Osteocyte (in vitro differentiated cells): ENCODE results near the gene KIZ. TPM values are rescaled to one million over a fixed set of nuclear protein-coding genes. Genes with fewer than 3 reads are reported as not detected.
"Not testable (repeated sequence)": the region's sequence is repeated elsewhere in the genome, so short reads cannot be mapped to it uniquely, and the experiment has no call there.

Experiments used
- DNase-seq: peaks from one replicate; pipeline ENCODE4 v3.0.0; 2021; ENCODE audit warnings: mixed read lengths; ENCODE audit not compliant: unreplicated experiment; ENCODE audit errors: extremely low spot score
- H3K27ac Mint-ChIP-seq: one replicate; pipeline ENCODE4 v1.8.0; 2021; ENCODE audit warnings: mild to moderate bottlenecking, mixed read lengths; ENCODE audit not compliant: unreplicated experiment
- H3K27me3 Mint-ChIP-seq: one replicate; pipeline ENCODE4 v1.8.0; 2021; ENCODE audit warnings: mixed read lengths; ENCODE audit not compliant: unreplicated experiment
- H3K36me3 Mint-ChIP-seq: one replicate; pipeline ENCODE4 v1.8.0; 2021; ENCODE audit warnings: mixed read lengths; ENCODE audit not compliant: unreplicated experiment
- H3K4me1 Mint-ChIP-seq: one replicate; pipeline ENCODE4 v1.8.0; 2021; ENCODE audit warnings: mixed read lengths; ENCODE audit not compliant: unreplicated experiment
- H3K4me3 Mint-ChIP-seq: one replicate; pipeline ENCODE4 v1.8.0; 2021; ENCODE audit warnings: mild to moderate bottlenecking, moderate library complexity, mixed read lengths; ENCODE audit not compliant: unreplicated experiment
- H3K9me3 Mint-ChIP-seq: one replicate; pipeline ENCODE4 v1.8.0; 2021; ENCODE audit warnings: mixed read lengths; ENCODE audit not compliant: unreplicated experiment
- total RNA-seq: library from RNA; stranded (reverse); gene quantifications from 2 replicates; pipeline ENCODE4 v1.2.1, GENCODE V29; 2021
- TF ChIP-seq, protein P1 (sequence below): fragments of 200-600 bp; sonication (generic); IDR thresholded peaks from 2 replicates; pipeline ENCODE4 v1.5.0; 2021; ENCODE audit warnings: antibody characterized with exemption, mild to moderate bottlenecking, moderate library complexity

KIZ gene
- total RNA-seq, 1 donor from 2014 or later: 21.2 TPM

DNA sequence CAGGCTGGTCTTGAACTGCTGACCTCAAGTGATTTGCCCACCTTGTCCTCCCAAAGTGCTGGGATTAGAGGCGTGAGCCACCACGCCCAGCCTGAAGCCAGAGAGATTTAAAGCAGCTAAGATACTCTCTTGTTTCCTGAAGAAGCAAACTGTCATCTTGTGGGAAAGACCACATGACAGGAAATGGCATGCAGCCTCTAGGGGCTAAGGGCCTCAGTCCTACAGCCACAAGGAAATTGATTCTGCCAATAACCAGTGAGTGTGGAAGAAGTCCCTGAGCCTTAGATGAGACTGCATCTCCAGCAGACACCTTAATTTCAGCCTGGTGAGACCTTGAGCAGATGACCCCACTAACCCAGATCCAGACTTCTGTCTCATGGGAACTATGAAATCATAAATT lies 40.9 kb downstream of the KIZ start:
- H3K36me3 Mint-ChIP-seq: peaks cover 38% of the 10 kb centered on the region
- no peak overlapping the region for H3K4me3 Mint-ChIP-seq
- H3K4me1 Mint-ChIP-seq: no peaks in the 10 kb centered on the region
- H3K9me3 Mint-ChIP-seq: peaks cover 4% of the 10 kb centered on the region
- no peak overlapping the region for H3K27ac Mint-ChIP-seq
- TF ChIP-seq, protein P1, sequence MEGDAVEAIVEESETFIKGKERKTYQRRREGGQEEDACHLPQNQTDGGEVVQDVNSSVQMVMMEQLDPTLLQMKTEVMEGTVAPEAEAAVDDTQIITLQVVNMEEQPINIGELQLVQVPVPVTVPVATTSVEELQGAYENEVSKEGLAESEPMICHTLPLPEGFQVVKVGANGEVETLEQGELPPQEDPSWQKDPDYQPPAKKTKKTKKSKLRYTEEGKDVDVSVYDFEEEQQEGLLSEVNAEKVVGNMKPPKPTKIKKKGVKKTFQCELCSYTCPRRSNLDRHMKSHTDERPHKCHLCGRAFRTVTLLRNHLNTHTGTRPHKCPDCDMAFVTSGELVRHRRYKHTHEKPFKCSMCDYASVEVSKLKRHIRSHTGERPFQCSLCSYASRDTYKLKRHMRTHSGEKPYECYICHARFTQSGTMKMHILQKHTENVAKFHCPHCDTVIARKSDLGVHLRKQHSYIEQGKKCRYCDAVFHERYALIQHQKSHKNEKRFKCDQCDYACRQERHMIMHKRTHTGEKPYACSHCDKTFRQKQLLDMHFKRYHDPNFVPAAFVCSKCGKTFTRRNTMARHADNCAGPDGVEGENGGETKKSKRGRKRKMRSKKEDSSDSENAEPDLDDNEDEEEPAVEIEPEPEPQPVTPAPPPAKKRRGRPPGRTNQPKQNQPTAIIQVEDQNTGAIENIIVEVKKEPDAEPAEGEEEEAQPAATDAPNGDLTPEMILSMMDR: no peak
- H3K27me3 Mint-ChIP-seq: no peaks in the 10 kb centered on the region
- DNase-seq: no peak

DNA sequence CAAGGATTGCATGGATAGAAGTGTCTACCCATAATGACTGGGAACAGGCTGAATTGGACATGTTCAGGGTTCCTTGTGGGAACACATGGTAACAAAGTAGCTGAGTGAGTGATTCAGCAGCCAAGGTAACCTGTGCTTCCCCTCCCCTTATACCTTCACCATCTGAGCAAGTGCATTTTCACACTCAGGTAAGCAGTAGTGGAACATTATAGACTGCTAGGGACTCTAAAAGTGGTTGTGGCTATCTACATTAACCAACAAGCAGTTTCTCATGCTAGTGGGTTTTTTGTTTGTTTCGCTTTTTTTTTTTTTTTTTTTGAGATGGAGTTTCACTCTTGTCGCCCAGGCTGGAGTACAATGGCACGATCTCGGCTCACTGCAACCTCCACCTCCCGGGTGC lies 41.4 kb downstream of the KIZ start:
- Mint-ChIP-seq H3K4me1 (no peaks in the 10 kb centered on the region), H3K4me3 (no peak overlapping the region), H3K9me3 (peaks cover 4% of the 10 kb centered on the region), H3K27me3 (no peaks in the 10 kb centered on the region), H3K27ac (no peak overlapping the region), H3K36me3 (peaks cover 33% of the 10 kb centered on the region)
- DNase-seq: no peak
- TF ChIP-seq, protein P1: no peak

DNA sequence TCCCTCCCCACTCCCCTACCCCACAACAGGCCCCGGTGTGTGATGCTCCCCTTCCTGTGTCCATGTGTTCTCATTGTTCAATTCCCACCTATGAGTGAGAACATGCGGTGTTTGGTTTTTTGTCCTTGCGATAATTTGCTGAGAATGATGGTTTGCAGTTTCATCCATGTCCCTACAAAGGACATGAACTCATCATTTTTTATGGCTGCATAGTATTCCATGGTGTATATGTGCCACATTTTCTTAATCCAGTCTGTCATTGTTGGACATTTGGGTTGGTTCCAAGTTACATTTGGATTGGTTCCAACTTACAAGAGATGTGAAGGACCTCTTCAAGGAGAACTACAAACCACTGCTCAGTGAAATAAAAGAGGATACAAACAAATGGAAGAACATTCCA lies 42.2 kb downstream of the KIZ start:
- not testable (repeated sequence) for H3K27ac Mint-ChIP-seq, H3K4me1 Mint-ChIP-seq, DNase-seq, H3K27me3 Mint-ChIP-seq, H3K4me3 Mint-ChIP-seq, H3K9me3 Mint-ChIP-seq
- peaks cover 26% of the 10 kb centered on the region for H3K36me3 Mint-ChIP-seq

DNA sequence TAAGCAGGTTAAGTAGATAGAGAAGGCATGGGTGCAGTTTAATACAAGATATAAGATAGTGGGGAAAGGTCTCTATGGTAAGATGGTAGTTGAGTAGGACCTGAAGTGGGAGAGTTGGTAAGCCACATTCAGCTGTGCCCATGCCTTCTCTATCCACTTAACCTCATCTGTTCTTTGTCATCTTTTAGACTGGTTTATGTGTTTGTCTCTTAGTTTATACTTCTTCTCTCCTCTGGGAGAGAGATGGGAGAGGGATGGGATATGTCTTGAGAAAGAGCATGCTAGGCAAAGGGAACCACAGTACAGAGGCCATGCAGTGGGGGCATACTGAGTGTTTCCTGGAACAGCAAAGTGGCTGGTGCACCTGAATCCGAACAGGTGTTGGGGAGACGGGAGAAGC lies 46.7 kb downstream of the KIZ start:
- Mint-ChIP-seq H3K27ac (no peak overlapping the region), H3K4me1 (no peaks in the 10 kb centered on the region), H3K27me3 (no peaks in the 10 kb centered on the region), H3K9me3 (peaks cover 12% of the 10 kb centered on the region), H3K36me3 (peaks cover 7% of the 10 kb centered on the region), H3K4me3 (no peak overlapping the region)
- DNase-seq: no peak
- TF ChIP-seq, protein P1: no peak

DNA sequence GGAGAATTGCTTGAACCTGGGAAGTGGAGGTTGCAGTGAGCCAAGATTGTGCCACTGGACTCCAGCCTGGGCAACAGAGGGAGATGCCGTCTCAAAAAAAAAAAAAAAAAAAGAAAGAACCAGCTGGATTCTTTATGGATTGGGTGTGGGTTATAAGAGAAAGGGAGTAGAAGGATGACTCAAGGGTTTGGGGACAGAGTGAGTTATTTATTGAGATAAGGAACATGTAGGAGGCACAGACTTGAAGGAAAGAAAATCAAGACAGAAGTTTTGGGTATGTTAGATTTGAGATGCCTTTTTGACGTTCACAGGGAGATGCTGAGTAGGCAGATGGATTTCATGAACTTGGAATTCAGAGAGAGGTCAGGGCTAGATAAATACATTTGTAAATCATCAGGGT lies 47.6 kb downstream of the KIZ start:
- Mint-ChIP-seq H3K36me3 (peaks cover 7% of the 10 kb centered on the region), H3K4me1 (no peaks in the 10 kb centered on the region), H3K27me3 (no peaks in the 10 kb centered on the region), H3K27ac (no peak overlapping the region), H3K4me3 (no peak overlapping the region), H3K9me3 (peaks cover 17% of the 10 kb centered on the region)
- DNase-seq: no peak
- TF ChIP-seq, protein P1: no peak
